GM18873 (cell line): Measurements from ENCODE around the gene NCOR2.

Experiments used
- ATAC-seq: cut with Tn5 transposase; IDR thresholded peaks from one replicate; pipeline ENCODE4 v1.9.1; 2021; ENCODE audit warnings: mild to moderate bottlenecking, moderate library complexity, moderate number of reproducible peaks; ENCODE audit not compliant: unreplicated experiment, low FRiP score

Gene NCOR2

DNA sequence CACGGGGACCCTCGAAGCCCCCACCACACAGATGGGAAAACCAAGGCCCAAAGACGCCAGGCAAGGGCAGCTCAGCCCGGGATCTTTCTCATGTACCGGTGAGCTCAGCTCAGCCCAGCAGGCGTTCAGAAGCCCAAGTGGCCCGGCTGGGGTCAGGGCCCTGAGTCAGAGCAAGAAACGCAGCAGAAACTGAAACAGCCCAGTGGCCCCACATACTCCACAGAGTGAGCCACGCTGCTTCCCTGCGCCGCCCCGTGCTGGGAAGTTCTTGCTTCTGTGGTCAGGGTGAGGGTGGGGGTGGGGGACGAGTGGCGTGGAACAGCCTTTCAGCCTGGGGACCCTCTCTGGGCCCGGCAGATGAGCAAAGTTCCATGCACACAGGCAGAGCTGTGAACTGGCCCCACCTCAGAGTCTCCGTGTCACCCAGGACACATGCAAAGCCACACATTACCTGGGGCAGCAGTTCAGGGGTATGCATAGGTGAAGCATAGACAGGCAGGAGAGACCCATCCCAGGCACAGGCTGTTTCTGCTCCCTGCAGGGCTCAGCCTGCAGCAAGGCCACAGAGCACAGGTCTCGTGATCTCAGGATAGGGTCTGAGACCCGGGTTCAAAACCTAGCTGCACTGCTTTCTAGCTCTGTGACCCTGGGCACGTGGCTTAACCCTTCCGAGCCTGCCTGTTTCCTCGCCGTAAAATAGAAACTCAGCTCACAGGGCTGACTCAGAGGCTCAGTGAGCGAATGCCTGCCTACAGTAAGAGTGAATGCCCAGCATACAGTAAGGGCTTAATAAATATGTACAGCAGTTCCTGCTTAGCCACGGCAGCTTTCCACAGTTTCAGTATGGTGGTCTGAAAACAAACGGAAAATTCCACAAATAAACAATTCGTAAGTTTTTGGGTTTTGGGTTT is 21.6 kb downstream of the NCOR2 start:
- ATAC-seq: peak; percentile 84

GRCh38 chr12:124544983-124545382 is 22.4 kb downstream of the NCOR2 start:
- no peak for ATAC-seq

- ATAC-seq: no peak
These were observed 23.0 kb downstream of the NCOR2 start for GRCh38 chr12:124544311-124544970.

GRCh38 chr12:124543590-124544310 is 23.7 kb downstream of the NCOR2 start:
- no peak for ATAC-seq

DNA sequence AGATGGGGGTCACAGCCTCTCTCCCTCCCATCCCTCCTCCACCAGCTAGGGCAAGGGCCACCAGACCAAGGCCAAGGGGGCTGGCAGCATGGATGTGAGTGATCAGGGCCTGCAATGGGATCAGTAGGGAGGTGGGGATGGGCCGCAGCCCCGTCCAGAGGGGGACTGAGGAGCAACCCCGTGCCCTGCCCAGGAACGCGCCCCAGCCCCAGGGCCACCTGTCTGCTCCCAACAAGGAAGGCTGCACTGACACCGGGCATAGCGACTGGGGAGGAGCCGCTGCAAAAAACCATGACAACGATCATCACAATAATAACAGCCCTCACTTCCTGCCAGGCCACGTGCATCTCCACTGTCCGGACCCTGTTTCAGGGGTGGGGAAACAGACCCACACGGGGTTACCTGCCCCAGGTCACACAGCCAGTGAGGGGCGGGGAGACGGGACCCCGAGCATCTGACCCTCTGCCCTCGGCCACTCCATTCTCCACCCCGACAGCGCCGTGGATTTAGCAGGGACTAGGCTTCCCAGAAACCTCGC is 24.3 kb downstream of the NCOR2 start:
- no peak for ATAC-seq

GRCh38 chr12:124542021-124542949 is 25.1 kb downstream of the NCOR2 start:
- no peak for ATAC-seq

GRCh38 chr12:124541322-124541721 is 26.1 kb downstream of the NCOR2 start:
- no peak for ATAC-seq

GRCh38 chr12:124539084-124540041 is 28.0 kb downstream of the NCOR2 start:
- no peak for ATAC-seq

- ATAC-seq: no peak
These were observed 29.0 kb downstream of the NCOR2 start for GRCh38 chr12:124538194-124539082.

GRCh38 chr12:124537525-124538193 is 29.8 kb downstream of the NCOR2 start:
- ATAC-seq: no peak

- no peak for ATAC-seq
These were observed 30.8 kb downstream of the NCOR2 start for GRCh38 chr12:124536641-124537040.

- ATAC-seq: no peak
These were observed 32.4 kb downstream of the NCOR2 start for GRCh38 chr12:124534776-124535740.

DNA sequence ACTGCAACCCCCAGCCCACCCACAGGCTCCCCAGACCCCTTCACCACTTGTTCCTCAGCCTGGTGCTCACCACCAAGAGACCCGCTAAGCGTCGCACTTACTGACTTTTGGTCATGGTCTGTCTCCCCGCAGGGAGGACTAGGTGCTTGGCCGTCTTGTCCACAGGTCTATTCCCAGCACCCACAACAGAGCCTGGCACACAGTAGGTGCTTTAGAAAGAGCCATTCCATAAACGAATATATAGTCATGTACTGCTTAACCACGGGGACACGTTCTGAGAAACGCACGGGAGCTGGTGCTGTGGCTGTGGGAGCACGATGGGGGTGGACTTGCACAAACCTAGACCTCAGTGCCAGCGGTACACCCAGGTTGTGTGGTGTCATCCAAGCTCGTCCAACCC is 34.0 kb downstream of the NCOR2 start:
- no peak for ATAC-seq

- ATAC-seq: no peak
These were observed 34.4 kb downstream of the NCOR2 start for GRCh38 chr12:124532967-124533366.

DNA sequence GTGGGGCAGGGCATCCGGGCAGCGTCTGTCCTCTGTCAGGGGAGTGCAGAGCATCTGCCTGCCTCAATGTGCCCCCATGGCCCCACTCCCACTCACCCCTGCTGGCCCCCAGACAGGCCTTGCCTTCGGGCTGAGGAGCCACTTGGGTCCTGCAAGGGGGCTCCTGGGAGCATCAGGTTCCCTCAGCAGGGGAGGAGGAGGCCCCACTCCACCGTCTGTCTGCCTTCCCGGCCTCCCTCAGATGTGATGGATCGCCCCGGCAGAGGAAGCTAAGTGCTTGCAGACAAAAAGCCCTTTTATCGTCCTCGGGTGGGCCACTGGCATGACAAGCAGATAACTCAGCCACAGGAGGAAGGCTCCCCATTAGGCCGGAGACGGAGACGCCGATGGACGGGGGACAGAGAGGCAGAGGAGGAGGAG is 35.1 kb downstream of the NCOR2 start:
- ATAC-seq: no peak

DNA sequence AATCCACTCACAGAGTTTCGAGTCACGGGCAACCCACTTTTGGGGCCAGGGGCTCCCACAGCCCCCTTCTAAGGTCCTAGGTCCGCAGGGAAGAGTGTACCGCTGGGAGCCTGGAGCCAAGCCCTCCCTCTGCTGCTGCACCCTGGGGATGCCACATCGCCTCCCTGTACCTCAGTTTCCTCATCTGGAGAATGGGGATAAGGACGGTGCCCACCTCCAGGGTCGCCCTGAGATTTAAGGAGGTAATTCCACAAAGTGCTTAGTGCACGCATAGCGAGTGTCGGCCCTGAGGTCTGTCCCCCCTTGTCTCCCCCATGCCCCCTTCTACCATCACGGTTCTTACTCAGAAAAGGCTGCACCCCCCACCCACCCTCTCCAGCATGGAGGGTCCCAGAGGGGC is 35.5 kb downstream of the NCOR2 start:
- ATAC-seq: no peak
